Measurements from ENCODE around the gene CCDC88C.

CCDC88C gene

DNA sequence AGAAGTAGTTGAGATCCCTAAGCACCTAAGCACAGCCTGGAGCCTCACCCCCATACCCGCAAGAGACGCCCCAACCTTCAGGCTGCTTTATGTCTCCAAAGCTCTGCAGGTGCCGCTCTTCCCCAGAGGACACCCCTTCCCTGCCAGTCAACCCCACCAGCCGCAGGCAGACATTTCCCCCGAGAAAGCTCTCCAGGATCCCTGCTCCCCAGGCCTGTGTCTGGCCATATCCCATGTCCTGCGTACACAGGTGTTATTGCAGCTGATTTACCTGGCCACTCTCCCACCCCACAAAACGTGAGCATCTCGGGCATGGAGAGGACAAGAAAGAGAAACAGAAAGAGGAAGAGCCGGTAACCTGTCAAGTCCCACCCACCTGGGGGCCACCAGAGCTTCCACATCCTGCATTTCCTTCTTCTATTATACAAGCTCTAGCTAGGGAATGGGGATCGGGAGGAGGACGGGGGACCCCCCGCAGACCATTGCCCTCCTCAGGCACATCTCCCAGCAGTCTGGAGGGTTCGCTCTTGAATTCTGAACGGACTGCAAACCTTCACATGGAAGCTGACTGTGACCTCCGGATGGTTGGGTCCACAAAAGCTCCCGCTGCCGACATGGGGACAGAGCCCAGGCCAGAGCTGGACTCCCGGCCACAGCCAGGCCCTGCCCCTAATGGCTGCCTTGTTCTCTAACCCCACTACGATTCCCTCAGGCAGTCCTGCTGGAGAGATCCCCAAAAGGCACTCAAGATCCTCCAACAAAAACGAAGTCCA is 17.6 kb downstream of the CCDC88C start:
- no peak for DNase-seq (ENCODE audit: low read depth)

DNA sequence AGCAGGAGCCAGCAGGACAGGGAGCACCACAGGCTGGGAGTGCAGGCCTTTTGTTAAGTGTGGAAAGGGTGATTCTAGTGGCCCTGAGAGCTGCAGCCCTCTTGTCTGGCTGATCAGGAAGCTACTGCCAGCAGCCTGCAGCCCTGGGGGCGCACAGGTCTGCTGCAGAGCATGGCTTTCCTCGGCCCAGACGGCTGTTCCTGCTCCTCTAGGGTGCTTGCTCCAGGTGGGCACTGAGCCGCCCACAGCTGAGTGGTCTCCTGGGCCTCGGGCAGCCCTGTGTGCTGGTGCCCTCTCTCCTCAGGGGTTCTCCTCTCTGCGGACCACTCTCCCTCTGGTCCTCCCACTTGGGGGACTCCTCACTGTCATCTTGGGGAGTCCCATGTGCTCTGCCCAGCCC is 18.9 kb downstream of the CCDC88C start:
- no peak for DNase-seq (ENCODE audit: low read depth)

DNA sequence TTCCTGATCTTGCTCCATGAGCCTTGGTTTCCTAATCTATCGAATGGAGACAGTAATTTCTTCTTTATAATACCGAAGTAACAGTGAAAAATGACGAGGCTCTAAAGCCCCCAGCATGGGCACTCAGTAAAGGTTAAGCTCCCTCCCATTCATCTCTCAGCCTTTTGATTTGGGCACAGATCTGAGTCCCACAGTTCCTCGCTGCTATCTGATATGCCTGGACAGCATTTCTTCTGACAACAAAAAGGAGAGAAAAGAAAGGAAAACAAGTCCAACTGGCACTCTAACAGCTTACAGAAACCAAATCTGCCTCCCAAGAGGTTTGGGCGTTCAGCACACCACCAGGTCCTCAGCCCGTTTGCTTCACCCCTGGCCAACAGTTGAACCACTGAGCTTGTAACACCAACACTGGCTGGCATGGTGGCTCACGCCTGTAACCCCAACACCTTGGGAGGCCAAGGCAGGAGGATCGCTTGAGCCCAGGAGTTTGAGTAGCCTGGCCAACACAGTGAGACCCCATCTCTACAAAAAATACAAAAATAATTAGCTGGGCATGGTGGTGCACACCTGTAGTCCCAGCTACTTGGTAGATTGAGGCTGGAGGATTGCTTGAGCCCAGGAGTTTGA is 19.5 kb downstream of the CCDC88C start:
- no peak for DNase-seq (ENCODE audit: low read depth)

DNA sequence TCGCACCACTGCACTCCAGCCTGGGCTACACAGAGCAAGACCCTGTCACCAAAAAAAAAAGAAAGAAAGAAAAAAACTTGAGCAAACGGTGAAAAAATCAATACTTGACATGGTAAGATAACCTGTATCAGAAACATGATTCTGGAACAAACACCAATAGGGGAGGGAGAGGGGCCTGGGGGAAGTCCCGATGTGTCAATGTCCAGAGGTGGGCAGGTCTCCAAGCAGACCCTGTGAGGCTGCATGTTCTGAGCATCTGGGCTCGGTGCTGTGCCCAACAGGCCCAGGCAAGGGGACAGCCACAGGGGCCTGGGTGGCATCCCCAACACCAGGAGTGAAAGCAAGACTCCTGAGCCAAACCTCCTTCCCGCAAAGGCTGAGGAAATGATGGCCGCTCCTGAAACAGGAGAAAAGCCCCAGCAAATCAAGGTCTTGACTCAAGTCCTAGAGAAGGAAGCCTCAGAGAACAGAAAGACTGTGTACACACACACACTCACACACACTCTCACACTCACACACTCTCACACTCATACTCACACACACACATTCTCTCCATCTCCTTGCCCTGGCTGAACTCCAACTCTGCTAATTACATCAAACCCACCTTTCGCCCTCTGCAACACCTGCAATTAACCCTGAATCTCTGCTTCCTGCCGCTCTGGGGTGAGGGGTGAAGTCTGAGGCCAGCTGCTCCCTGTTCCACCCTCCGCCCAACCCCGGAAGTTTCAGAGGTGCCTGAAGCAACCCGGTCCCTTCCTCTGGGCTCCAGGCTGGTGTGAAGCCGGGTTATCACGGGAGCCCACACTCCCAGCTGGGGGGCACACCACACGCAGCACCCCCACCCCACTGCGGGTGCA is 20.4 kb downstream of the CCDC88C start:
- DNase-seq (ENCODE audit: low read depth), result no peak

DNA sequence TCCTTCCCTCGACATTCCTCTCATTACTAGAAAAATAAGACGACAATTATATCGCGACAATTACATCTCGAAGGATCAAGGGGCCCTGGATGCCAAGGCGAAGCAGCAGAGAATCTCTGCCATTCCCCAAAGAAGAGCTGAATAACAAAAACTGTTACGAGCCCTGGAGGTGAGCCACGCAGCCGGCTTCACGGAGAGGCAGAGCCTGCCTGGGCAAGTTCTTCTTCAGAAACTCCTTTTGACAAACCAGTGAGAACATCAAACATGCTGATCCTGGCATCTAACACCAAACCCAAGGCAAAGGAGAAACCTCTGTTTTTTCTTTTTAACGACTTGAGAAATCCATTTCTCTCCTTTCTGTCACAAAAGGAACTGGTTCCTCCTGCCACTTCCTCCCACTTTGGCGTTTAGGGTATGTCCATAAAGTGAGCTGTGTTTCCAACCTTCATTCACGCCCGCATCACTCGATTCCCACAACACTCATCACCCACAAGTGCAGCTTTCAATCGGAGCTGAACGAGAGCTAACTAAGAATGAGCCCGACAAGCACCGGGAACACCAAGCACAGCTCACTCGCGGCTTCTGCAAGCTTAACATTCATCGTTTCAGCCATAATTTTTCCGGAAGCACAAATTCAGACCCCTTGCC is 21.5 kb downstream of the CCDC88C start:
- DNase-seq (ENCODE audit: low read depth), result no peak

DNA sequence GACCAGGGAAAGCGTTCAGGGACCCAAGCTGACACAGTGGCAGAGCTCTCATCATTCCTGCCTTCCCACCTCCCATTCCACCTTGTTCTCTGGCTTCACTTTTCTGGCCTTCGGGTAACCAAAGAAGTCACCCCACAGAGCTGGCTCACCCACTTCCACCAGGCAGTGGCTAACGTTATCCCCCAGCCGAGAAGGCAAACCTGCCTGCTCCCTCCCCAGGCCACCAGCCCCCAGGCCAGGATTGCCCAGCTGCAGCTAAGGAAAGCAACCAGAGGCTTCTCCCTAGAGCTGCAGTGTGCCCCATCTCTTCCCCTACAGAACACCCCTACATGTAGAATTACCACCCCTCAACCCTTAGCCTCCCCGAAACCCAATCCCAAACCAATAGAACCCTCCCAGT is 22.2 kb downstream of the CCDC88C start:
- no peak for DNase-seq (ENCODE audit: low read depth)

DNA sequence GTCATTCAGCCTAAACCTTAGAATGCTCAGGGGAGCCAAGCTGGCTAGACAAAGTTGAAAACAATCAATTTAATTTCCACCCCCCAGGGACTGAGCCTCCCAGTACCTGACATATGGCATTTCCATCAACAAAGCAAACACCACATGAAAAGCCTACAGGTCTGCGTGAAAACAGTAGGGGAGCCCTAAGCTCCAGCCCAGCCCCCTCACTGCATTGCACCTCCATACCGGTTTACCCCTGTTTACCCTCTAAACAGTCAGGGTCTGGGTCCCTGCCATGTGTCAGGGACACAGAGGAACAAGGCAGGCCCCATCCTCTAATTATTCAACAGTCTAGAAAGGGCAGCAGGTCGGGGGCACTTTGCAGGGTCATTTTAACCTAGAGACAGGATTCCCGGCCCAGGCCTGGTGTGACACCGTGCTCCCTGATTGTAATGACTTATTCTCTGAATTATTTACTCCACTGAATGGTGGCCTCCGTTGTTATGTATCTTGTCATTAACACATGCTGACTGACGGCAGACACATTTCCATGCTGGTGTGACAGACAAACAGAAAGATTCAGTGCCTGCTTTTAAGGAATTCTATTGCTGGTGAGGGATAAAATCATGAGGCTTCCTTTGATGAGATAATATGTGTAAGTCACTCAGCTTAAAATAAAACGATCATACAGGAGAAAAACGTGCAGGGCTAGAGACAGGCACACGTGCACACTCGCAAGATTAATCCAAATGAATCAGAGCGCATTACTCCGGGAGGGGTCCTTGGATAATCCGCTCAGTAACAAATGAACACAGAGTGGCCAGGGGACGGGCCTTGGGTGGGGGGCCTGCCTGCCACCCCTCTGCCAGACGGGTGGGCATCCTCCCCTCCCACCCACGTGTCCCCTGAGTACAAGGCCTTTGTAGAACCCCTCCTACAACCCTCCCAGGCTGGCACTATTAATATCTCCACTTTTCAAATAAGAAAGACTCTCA is 23.2 kb downstream of the CCDC88C start:
- no peak for DNase-seq (ENCODE audit: low read depth)

DNA sequence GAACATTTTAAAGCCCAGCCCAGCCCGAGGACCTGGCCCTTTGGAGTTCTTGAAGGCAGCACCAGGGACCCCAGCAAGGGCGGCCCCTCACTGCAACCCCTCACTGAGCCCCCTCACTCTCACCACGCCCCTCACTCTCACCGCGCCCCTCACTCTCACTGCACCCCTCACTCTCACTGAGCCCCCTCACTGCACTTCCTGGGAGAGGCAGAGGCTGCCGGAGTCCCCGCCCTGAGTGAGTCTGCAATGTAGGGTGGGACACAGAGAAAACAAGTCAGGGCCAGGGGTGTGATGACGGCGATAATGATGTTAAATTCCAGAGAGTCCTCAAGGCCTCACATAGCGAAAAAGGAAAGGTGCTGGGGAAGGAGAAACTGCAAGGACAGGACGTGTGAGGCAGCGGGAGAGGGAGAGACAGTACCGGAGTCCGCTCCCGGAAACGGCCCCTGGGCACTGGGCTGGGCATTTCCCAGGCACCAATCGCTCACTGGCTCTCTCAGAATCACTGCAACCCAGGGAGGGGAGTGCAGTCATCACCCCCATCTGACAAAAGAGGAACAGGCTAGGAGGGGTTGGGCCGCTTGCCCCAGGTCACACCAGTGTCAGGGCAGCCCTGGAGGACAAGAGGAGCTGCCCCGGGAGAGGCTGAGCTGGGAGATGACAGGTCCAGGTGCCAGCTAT is 24.9 kb downstream of the CCDC88C start:
- DNase-seq (ENCODE audit: low read depth), result no peak

DNA sequence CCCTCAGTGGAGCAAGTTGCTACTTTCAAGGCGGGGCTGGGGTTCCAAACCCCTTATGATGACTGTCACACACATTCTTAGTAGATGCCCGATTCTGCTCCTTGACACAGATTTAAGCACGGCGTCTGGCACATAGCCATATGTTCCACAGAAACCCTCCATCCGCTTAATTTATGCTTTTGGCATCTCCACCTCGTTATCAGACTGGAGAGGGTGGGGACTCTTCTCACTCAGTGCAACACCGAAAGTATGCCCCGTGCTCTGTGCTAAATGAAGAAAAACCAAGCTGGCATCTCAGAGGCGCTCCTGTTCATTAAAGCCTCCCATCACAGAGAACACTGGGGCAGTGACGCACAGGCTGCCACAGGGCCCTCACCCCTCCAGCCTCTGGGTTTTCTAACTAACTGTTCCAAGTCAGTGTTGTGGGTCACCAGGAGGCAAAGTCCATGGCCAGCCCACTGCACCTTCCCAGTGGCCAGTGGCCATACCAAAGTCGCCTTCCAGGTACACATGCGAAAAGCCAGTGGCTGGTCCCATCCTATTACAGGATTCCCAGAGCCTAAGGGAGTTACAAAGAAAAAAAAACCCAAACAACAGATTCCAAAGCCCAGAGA is 27.3 kb downstream of the CCDC88C start:
- DNase-seq (ENCODE audit: low read depth), result no peak

DNA sequence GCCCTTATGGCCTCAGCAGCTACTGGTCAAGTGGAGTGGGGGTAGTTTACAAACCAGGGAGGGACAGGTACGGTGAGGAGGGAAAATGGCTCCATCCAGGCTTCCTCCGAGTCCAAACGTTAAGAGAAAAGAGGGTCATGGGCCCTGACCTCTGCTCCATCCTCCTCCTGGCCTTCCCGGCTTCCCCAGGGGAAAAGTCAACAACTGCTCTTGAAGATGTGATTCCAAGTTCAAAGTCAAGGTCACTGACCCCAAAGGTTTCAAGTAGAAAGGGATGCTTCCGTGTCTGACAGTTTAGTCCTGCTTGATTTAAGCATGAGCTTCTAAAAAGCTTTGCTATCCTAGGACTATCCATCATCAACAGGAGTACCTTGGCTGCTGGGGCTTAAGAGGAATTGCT is 28.5 kb downstream of the CCDC88C start:
- no peak for DNase-seq (ENCODE audit: low read depth)

DNA sequence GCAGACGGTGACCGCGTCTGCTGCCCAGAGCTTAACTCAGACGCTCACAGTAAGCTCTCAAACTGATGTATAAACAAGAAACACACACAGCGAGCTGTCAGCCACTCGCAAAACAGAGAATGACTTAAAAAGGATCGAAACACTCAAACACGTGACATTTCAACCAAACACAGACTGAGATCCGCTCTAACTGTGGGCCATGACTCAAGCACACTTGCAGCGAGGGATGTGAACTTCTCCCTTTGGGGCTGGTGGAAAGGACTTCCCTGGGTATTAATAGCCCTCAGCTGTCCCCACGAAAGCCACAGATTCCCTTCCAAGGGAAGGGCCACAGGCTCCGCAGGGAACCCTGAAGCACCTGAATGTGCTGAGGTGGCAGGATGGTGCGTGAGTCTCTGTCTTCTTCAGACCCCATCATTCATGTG is 29.1 kb downstream of the CCDC88C start:
- no peak for DNase-seq (ENCODE audit: low read depth)

DNA sequence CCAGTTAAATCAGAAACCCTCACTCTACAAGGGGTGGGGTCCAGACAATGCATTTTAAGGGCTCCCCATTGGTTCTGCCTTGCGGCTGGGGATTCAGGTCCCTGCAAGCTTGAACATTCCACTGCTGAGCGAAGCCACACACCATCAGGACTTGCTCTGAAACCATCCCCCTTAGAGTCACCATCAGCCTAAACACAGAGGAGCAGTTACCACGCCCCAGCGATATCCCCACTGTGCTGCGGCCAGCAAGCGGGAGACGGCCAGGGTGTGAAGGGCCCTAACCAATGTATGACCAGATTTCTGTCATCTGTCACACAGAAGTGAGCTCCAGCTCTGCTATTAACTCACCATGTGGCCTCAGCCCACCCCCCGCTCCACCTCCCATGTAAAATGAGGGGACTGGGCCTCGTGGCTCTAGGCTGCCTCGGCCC is 29.7 kb downstream of the CCDC88C start:
- no peak for DNase-seq (ENCODE audit: low read depth)

DNA sequence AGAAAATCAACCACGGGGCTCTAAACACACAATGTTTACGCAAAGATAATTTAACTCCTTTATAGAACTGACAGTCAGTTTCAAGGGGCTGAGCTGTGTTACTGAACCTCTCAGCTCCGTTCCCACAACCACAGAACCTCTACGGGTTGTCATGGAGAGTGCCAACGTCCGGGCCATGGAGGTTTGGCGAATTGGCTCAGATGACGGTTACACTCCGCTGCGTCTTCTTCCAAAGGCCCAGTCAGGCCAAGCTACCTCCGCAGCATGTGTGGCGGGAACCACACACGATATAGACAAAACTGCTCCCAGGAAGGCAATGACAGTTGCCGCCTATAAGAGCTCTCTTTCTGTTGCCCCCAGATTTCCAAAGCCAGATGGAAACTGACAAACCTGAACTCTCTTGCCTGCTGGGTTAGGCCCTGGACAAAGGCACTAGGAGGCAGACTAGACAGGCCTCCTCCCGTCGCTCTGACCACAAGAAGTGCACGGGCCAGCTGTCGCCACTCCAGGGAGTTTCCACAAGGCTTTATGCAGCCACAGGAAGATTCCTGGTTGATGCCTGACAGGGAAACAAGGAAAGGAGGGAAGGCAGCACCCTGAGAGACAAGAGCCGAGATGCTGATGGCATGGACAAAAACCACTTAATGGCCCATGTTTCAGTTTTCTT is 30.3 kb downstream of the CCDC88C start:
- DNase-seq (ENCODE audit: low read depth), result no peak

DNA sequence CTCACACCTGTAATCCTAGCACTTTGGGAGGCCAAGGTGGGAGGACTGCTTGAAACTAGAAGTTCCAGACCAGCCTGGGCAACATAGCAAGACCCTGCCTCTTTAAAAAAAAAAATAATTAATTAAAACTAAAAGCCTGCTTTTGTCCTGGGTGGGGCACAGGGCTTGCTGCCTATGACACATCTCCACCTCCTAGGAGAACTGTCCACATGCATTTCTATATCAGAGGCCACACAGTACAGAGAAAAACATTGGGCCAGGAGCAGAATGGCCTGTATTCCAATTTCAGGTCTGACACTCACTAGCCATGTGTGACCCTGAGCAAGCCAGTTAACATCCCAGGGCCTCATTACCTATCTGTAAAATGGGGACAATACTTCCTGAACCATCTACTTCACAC is 31.9 kb downstream of the CCDC88C start:
- DNase-seq (ENCODE audit: low read depth), result no peak

DNA sequence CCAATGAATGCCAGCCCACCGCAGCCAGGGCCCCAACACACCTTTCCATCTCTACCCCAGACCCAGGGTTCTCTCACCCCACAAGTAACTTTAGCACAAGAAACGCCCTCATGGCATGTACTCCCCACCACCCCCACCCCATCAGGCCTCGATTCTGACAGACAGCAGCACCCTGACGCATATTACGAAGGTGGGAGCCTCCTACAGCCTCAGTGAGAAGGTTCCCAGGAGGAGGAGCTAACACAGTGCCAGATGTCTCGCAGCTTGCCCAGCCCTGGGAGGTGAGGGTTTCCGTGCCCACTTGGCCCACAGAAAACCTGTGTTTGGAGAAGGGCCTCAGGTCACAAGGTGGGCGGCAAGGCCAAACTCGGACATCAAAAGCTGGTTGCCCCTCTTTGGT is 32.4 kb downstream of the CCDC88C start:
- no peak for DNase-seq (ENCODE audit: low read depth)

DNA sequence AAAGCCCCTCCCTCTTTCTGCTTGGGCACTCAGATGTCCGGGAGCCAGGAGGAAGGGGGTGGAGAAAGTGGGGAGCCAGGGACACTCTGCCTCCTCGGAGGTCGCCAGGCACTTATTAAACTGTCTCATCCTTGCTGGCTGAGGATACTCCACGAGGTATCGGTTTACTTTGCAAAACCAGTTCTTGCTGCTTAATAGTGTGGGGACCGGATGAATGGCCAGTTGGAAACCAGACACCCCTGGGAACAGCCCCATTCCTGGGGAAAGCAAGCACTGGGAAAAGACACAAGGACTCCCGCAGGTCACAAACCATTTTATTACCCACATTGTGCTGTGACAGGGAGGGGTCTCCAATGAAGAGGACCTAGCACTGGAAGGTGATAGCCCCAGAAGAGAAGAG is 34.2 kb downstream of the CCDC88C start:
- no peak for DNase-seq (ENCODE audit: low read depth)

DNA sequence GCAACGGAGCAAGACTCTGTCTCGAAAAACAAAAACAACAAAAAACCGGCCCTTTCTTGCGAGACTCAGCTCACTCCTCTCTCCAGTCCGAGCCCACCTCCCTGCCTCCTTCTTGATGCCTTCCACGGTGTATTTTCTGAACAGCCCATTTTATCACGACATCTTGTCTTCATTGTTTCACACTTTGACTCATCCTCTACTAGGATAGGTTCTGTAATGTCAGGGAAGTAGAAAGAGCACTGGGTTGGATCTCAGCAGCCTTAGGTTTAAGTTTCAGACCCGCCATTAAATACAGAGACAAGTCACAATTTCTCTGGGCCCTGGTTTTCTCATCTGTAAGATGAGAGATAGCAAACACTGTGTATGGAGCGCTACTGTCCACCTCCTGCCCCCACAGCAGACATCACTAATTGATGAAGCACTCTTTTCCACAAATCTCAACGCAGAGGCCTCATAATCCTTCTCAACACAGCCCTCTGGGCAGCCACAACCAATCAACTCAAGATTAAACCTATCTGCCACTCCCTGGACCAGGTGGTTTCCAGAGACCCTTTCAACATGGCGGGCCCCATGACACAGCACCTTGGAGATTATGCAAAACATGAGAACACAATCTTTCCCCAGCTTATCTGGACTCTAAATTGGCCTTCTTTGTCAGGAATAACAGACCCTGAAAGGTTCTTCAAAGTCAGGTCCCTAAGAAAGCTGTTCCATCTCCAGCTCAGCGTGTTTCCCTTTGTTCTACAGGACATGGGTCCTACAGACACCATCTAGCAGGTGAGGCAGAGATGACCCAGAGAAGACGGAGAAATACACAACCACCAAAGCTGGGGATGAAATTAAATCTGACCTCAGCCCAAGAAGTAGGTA is 35.6 kb downstream of the CCDC88C start:
- DNase-seq (ENCODE audit: low read depth), result no peak

DNA sequence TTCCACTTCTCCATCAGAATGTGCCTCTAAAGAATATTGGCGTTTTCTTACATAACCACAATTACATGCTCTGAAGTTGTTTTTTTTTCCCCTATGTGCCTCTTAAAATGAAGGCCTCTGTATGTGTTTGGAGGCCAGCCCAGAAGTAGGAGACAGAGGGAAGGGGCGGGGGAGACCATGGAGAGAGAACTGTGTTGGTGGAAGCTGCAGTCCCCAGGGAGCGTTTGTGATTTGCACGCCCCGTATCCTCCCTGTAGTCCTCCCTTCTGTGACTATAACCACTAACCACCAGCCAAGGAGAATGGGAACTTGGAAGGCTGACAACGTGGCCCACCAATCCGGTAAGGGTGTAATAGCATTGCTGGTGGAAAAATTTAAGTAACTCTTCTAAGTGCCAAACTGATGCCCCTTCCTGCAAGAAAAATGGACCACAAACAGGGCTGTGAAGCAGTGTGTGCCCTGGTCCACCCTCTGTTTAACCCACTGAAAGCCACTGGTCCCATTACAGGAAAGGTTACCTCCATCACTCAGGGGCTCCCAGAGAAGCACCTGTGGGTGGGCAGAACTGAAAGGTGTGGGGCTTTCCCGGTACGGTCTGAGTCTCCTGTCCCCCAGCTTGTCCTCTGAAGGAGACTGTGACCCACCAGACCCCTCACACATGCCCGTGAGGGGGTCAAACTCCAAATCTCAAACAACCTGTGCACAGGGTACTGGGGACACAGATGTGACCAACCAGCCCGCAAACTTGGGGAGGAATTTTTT is 36.8 kb downstream of the CCDC88C start:
- no peak for DNase-seq (ENCODE audit: low read depth)

Measured in CMK (cell line).